ENCODE data around the gene SBF2. TPM values are rescaled to one million over a fixed set of nuclear protein-coding genes. Genes with fewer than 3 reads are reported as not detected.

Gene SBF2
- total and polyA plus RNA-seq, 11 donors, result 10.4 to 33.9 (median 20.9) TPM

DNA sequence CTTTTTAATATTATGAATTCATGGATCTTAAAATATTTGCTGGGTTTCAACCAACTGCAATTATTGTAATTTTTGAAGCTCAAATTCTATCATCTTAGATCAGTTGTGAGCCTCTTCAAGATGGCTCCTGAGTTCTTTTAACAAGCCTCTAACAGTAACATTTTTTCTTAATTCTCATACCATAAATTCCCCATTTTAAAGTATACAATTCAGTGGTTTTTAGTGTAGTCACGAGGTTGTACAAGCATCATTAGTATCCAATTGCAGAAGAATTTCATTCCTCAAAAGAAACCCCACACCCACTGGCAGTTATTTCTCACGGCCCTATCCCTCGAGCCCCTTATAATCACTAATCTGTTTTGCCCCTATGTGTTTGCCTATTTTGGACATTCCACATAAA, 270.8 kb downstream of the SBF2 start:
- ATAC-seq (no peak), DNase-seq (no peak)
- Histone ChIP-seq H3K36me3 (peaks cover 0 to 17% (median 10%) of the 10 kb centered on the region in 9 donors), H3K27ac (no peak overlapping the region), H3K9me3 (no peaks in the 10 kb centered on the region), H3K27me3 (no peaks in the 10 kb centered on the region), H3K4me3 (no peak overlapping the region), H3K4me1 (peaks cover 0 to 28% (median 0%) of the 10 kb centered on the region in 12 donors)
- TF ChIP-seq POLR2A (IDR thresholded peaks at IDR 0.05), result no peak
- TF ChIP-seq, protein P1, sequence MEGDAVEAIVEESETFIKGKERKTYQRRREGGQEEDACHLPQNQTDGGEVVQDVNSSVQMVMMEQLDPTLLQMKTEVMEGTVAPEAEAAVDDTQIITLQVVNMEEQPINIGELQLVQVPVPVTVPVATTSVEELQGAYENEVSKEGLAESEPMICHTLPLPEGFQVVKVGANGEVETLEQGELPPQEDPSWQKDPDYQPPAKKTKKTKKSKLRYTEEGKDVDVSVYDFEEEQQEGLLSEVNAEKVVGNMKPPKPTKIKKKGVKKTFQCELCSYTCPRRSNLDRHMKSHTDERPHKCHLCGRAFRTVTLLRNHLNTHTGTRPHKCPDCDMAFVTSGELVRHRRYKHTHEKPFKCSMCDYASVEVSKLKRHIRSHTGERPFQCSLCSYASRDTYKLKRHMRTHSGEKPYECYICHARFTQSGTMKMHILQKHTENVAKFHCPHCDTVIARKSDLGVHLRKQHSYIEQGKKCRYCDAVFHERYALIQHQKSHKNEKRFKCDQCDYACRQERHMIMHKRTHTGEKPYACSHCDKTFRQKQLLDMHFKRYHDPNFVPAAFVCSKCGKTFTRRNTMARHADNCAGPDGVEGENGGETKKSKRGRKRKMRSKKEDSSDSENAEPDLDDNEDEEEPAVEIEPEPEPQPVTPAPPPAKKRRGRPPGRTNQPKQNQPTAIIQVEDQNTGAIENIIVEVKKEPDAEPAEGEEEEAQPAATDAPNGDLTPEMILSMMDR (IDR thresholded peaks at IDR 0.05), result no peak
- WGBS, 4 donors, result 95 to 97% (median 97%) methylated on average over 3 of the region's 3 CpGs
- intact Hi-C loops (cut with DNase I), result no loop called here

DNA sequence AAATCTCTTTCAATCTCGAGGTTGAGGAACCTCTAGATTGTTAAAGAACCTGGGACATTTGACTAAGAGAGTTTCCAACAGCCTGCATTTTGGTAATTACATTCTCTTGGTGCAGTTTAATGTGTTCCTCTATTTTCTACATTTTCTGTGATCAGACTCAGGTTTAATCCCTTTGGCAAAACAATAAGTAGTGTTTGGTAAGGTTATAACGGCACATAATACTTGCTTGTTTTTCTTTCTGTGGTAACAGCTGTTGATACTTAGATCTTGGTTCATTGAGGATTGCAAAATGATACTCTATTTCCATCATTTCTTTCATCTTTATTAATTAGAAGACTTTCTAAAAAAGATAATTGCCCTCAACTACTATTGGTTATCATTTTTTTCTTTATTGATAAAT, 271.3 kb downstream of the SBF2 start:
- no peak overlapping the region for H3K4me3 ChIP-seq
- H3K36me3 ChIP-seq, result peaks cover 0 to 14% (median 5%) of the 10 kb centered on the region in 9 donors
- peaks cover 0 to 29% (median 0%) of the 10 kb centered on the region in 12 donors for H3K4me1 ChIP-seq
- DNase-seq, result no peak
- no peaks in the 10 kb centered on the region for H3K27me3 ChIP-seq
- H3K27ac ChIP-seq, result no peak overlapping the region
- no peak for ATAC-seq
- TF ChIP-seq, protein P1 (IDR thresholded peaks at IDR 0.05), result no peak
- no peak for TF ChIP-seq POLR2A (IDR thresholded peaks at IDR 0.05)
- intact Hi-C loops (cut with DNase I), result no loop called here
- H3K9me3 ChIP-seq, result no peaks in the 10 kb centered on the region
- 87 to 91% (median 90%) methylated on average over 2 of the region's 2 CpGs for WGBS, 4 donors

DNA sequence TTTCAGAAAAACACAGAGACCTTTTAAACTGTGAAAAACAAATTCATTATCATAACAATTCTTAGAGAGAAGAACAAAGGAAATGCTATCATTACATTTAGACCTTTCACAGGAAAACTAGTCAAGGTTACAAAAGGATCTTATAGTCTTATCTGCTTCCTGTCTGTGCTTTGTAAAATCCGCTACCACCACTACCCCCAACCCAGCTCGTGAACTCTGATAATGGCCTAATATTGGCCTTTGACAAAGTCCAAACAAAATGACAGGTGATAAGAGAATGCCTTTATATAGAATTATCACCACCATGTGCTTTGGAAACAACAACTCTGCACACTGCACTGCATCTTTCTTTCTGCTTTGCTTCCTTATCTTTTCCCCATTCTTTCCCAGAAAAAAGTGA, 272.5 kb downstream of the SBF2 start:
- intact Hi-C loops (cut with DNase I), result no loop called here
- Histone ChIP-seq H3K27me3 (no peaks in the 10 kb centered on the region), H3K4me3 (no peak overlapping the region), H3K36me3 (peaks cover 0 to 5% (median 0%) of the 10 kb centered on the region in 9 donors), H3K9me3 (no peaks in the 10 kb centered on the region), H3K4me1 (peaks cover 0 to 29% (median 0%) of the 10 kb centered on the region in 12 donors), H3K27ac (no peak overlapping the region)
- 19 to 33% (median 31%) methylated on average over 2 of the region's 2 CpGs for WGBS, 4 donors
- TF ChIP-seq, protein P1 (IDR thresholded peaks at IDR 0.05), result no peak
- no peak for TF ChIP-seq POLR2A (IDR thresholded peaks at IDR 0.05)
- ATAC-seq (no peak), DNase-seq (no peak)

DNA sequence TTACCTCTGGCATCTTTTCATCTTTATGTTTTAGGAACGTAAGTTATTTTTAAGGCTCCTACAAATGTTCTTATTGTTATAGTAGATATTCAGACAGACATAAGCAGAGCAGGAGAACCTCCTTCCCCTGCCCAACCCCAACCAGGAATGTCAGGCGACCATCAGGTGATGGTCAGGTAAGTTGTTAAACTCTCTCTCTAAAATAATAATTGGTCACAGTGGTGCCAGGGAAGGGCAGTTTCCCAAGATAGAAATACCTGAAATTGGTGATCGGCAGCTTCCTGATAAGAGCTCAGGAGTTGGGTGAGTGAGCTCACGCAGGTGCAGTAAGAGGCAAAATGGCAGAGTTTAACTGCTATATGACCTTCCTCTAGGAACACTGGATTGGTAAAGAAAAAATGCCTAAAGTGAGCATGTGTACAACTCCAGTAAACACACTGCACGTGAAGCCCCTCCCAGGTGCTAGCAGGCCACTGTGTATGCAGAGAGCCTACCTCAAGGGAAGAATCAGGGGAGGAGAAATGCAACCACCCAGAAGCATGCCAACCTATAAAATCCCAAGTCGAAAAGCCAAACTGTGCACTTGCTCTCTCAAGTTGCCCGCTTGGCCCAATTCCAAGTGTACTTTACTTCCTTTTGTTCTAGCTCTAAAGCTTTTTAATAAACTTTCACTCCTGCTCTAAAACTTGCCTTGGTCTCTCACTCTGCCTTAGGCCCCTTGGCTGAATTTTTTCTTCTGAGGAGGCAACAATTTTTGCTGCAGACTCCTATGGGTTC, 273.9 kb downstream of the SBF2 start:
- intact Hi-C loops (cut with DNase I), result no loop called here
- 86 to 88% (median 87%) methylated on average over 7 of the region's 7 CpGs for WGBS, 4 donors

More for the DNA sequence above, 273.9 kb downstream of the SBF2 start:
- no peak for ATAC-seq
- Histone ChIP-seq H3K36me3 (no peaks in the 10 kb centered on the region), H3K4me1 (peaks cover 0 to 29% (median 0%) of the 10 kb centered on the region in 12 donors), H3K27me3 (no peaks in the 10 kb centered on the region), H3K27ac (no peak overlapping the region), H3K9me3 (no peaks in the 10 kb centered on the region), H3K4me3 (no peak overlapping the region)
- TF ChIP-seq, protein P1 (IDR thresholded peaks at IDR 0.05), result no peak
- no peak for TF ChIP-seq POLR2A (IDR thresholded peaks at IDR 0.05)
- DNase-seq, result peak in 2 of 5 donors; percentile 15 to 32
